Activated CD4-positive, alpha-beta T cell treated with anti-CD3 and anti-CD28 coated beads for 36 hours (primary cell): ENCODE measurements around the gene TNS1. TPM values are rescaled to one million over a fixed set of nuclear protein-coding genes. Genes with fewer than 3 reads are reported as not detected.

Experiments
- ATAC-seq: fragments of 200-7000 bp; cut with Tn5 transposase; one replicate; pipeline ENCODE4 v1.10.0; 2021; ENCODE audit warnings: mild to moderate bottlenecking, moderate library complexity
- CTCF ChIA-PET: fragments of 350-600 bp; sonication (Branson Sonifier 250); formaldehyde crosslinking; loops from one replicate; lab custom pipeline; 2021; ENCODE audit warnings: antibody characterized with exemption; lab: Charles Lee
- POLR2A ChIA-PET: fragments of 350-600 bp; sonication (Branson Sonifier 250); formaldehyde crosslinking; loops from one replicate; lab custom pipeline; 2021; ENCODE audit warnings: antibody characterized with exemption, inconsistent platforms; lab: Charles Lee
- DNase-seq: peaks from one replicate; pipeline ENCODE4 v3.0.0-alpha.2; 2020
- H3K27ac Mint-ChIP-seq: one replicate; pipeline ENCODE4 v1.8.0; 2021; ENCODE audit warnings: mixed read lengths
- H3K27me3 Mint-ChIP-seq: one replicate; pipeline ENCODE4 v1.8.0; 2021; ENCODE audit warnings: mixed read lengths
- H3K36me3 Mint-ChIP-seq: one replicate; pipeline ENCODE4 v1.8.0; 2021; ENCODE audit warnings: low read depth, mixed read lengths
- H3K4me1 Mint-ChIP-seq: one replicate; pipeline ENCODE4 v1.8.0; 2021; ENCODE audit warnings: mixed read lengths
- H3K4me3 Mint-ChIP-seq: one replicate; pipeline ENCODE4 v1.8.0; 2021; ENCODE audit warnings: mild to moderate bottlenecking, moderate library complexity, mixed read lengths
- H3K9me3 Mint-ChIP-seq: one replicate; pipeline ENCODE4 v1.8.0; 2021; ENCODE audit warnings: low read depth, mixed read lengths
- intact Hi-C, 2 experiments: fragments of 100-400 bp; cut with DNase I in 1 of 2; cut with micrococcal nuclease in 1 of 2; formaldehyde crosslinking; loops; one replicate each; pipeline versions ENCODE4 v1.14.2 to v1.15.1; 2022 to 2024; cut with DNase I, micrococcal nuclease
- total RNA-seq, 2 experiments: library from RNA; stranded (reverse); gene quantifications; one replicate each; pipeline ENCODE4 v1.2.3, GENCODE V29; 2021

The TNS1 gene
- total RNA-seq, 2 experiments from 2014 or later: 0.64 to 0.88 TPM

DNA sequence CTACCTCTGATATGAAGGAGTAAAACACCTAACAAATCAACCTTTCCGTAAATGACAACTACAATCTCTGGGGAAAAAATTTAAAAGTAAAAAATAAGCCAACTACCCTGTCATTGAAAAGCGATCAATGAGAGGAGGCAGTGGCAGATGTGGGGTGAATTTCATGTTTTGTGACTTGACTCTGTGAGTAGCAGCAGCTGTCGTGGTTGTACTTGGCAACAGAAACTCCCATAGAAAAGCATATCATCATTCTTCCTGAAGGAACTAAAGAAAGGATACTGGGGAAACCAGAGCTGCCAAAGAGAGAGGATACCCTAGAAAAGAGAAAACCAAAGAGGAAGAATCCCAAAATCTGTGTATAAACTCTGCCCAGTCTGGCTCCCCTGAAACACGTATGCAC is 236.4 kb downstream of the TNS1 start:
- Mint-ChIP-seq H3K4me3 (no peak overlapping the region), H3K36me3 (no peaks in the 10 kb centered on the region), H3K27ac (no peak overlapping the region), H3K27me3 (peaks cover 12% of the 10 kb centered on the region), H3K4me1 (no peaks in the 10 kb centered on the region), H3K9me3 (peaks cover 9% of the 10 kb centered on the region)
- ATAC-seq (no peak), DNase-seq (no peak)
- ChIA-PET CTCF (no interaction called here), POLR2A (no interaction called here)
- intact Hi-C loops: no loop called here

DNA sequence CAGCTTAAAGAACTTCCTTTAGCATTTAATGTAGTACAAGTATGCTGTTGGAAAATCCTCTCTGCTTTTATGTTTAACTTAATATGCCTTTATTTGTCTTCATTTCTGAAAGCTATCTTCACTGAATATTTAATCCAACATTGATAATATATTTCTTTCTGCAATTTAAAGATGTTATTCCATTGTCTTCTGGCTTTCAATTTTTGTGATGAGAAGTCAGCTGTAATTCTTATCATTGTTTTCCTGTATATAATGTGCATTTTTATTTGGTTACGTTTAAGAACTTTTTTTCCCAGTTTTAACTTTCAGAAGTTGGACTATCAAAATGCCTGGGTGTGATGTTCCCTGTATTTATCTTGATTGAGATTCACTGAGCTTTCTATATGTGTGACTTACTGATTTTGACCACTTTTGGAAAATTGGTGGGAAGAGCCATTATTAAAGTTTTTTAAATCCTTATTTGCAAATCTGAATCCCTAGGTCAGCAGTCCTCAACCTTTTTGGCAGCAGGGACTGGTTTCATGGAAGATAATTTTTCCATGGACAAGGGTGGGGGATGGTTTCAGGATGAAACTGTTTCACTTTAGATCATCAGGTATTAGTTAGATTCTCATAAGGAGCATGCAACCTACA is 241.0 kb downstream of the TNS1 start:
- no peak for DNase-seq
- no peak for ATAC-seq
- intact Hi-C loops: no loop called here
- Mint-ChIP-seq H3K9me3 (peaks cover 11% of the 10 kb centered on the region), H3K27ac (no peak overlapping the region), H3K4me1 (peaks cover 7% of the 10 kb centered on the region), H3K36me3 (no peaks in the 10 kb centered on the region), H3K4me3 (no peak overlapping the region), H3K27me3 (peaks cover 10% of the 10 kb centered on the region)
- POLR2A ChIA-PET: no interaction called here
- CTCF ChIA-PET: interaction anchor here (0.6 to 0.9 kb wide), 3 partner anchors 48 to 911 kb away, joined by 3 to 4 read pairs (median 3); partner anchors contain the start of gene RUFY4

DNA sequence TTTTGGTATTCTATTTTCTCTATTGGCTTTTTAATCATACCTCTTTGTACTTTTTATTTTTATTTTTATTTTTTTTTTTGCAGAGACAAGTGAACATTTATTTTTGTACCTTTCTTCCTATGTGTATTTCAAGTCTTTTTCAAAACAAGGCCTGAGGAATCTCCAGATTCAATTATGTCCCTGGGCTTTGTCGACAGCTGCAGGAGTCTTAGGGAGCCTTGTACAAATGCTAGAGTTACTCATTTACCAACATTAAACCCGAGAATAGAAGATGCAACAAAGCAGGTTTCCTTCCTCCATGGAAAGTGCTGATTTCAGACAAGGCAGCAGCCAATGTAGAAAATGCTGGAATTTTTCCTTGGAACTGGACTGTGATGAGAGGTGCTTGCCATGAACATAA is 242.8 kb downstream of the TNS1 start:
- Mint-ChIP-seq H3K9me3 (peaks cover 11% of the 10 kb centered on the region), H3K4me3 (no peak overlapping the region), H3K4me1 (peaks cover 22% of the 10 kb centered on the region), H3K27me3 (peaks cover 4% of the 10 kb centered on the region), H3K27ac (no peak overlapping the region), H3K36me3 (no peaks in the 10 kb centered on the region)
- ATAC-seq: no peak
- ChIA-PET POLR2A (no interaction called here), CTCF (interaction anchor here (0.7 kb wide), 1 partner anchor 16 kb away, joined by 3 read pairs; no protein-coding TSS in a partner anchor)
- DNase-seq: no peak
- intact Hi-C loops: loop anchor here (5.0 kb wide), 3 partner anchors 248 to 1068 kb away; no protein-coding TSS in a partner anchor

DNA sequence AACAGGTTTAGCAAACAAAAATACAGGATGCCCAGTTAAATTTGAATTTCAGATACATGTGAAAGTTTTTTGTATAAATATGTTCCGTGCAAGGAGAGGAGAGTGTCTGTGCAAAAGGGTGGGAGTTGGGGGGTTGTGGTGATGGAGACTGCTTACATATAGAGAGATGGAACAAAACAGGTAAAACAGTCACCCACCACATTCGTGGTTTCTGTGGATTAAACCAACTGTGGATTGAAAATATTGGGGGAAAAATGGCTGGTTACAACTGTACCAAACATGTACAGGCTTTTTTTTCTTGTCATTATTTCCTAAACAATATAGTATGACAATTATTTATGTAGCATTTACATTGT is 245.7 kb downstream of the TNS1 start:
- H3K4me1 Mint-ChIP-seq: peaks cover 24% of the 10 kb centered on the region
- ChIA-PET POLR2A (no interaction called here), CTCF (interaction anchor here (0.6 to 1.3 kb wide), 7 partner anchors 29 to 497 kb away, joined by 3 to 5 read pairs (median 3); no protein-coding TSS in a partner anchor)
- ATAC-seq: peak; percentile 45
- peak overlapping the region; percentile 44 for H3K27ac Mint-ChIP-seq
- H3K27me3 Mint-ChIP-seq: peaks cover 2% of the 10 kb centered on the region
- H3K9me3 Mint-ChIP-seq: peaks cover 6% of the 10 kb centered on the region
- H3K4me3 Mint-ChIP-seq: peak overlapping the region; percentile 61
- intact Hi-C loops: loop anchor here (2.0 to 5.0 kb wide), 5 partner anchors 106 to 1065 kb away; no protein-coding TSS in a partner anchor
- DNase-seq: peak; percentile 26
- H3K36me3 Mint-ChIP-seq: no peaks in the 10 kb centered on the region

DNA sequence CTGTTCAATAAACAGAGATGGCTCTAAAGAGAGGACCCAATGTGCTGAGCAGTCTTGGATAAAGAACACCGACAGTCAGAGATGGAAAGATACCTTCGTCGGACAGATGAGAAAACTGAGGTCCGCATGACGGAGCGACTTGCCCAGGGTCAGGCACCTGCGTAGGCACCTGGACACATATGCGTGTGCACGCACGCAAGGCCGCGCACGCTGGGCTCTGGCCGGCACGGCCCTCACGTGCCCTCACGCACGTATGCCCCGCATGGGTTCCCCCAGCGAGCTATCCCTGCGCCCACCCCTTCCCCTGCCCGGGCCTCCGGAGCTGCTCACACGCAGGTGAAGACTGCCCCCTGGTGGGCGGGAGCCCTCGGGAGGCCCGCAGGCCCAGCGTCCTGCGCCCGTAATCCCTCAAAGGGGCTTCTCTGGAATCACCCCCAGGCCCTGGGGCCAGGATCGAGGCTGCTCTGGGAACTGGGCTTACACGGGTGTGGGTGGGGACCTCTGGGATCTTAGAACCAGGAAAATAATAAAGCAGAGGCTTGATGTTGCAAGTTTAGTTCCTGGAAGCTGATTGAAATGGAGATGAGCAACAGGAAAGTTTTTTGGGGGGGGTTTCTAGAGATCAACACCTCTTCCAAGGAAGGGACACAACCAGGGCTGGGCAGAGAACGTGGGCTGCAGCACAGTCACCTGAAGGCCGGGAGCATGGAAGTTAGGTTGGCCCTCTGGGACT is 246.3 kb downstream of the TNS1 start:
- ChIA-PET POLR2A (no interaction called here), CTCF (interaction anchor here (0.5 to 1.6 kb wide), 15 partner anchors 14 to 1754 kb away, joined by 3 to 5 read pairs (median 3); no protein-coding TSS in a partner anchor)
- peak; percentile 84 for ATAC-seq
- DNase-seq: peak; percentile 89
- H3K4me3 Mint-ChIP-seq: peak overlapping the region; percentile 61
- intact Hi-C loops: loop anchor here (1.0 to 5.0 kb wide), 6 partner anchors 106 to 1074 kb away; no protein-coding TSS in a partner anchor
- peaks cover 3% of the 10 kb centered on the region for H3K9me3 Mint-ChIP-seq
- peak overlapping the region; percentile 82 for H3K27ac Mint-ChIP-seq
- peaks cover 24% of the 10 kb centered on the region for H3K4me1 Mint-ChIP-seq
- H3K27me3 Mint-ChIP-seq: peaks cover 4% of the 10 kb centered on the region
- H3K36me3 Mint-ChIP-seq: no peaks in the 10 kb centered on the region

DNA sequence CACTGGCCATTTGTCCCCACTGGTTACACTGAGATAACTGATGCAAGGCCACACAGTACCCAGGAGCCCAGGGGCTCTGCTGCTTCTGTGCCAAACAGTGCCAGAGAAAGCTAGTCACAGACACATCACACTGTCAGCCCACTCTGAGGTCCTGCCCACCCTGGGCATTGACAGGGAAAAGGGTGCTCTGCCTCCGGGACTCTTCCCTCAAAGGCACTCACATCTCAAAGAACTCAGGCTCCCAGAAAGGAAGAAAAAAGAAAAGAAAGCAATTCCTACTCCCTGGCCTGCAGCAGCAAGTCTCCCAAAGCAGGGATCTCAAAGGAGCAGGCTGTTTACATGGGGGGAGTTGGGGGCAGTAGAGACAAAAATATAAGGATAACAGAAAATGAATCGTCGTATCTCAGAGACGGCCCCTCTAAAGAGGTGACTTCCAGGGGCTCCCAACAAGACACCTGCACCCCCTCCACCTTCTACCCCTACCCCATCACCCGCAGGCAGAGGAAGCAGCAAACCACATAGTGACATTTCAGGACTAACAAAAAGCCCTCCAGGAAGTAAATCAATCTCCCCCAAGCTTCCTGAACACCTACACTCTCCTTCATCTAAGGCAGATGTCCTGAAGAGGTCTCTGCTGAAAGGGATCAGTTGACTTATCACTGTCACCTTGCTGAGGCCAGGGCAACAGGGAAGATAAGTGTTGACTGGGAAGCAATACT is 247.6 kb downstream of the TNS1 start:
- CTCF ChIA-PET: interaction anchor here (0.8 to 1.6 kb wide), 3 partner anchors 40 to 144 kb away, joined by 3 to 4 read pairs (median 3); no protein-coding TSS in a partner anchor
- Mint-ChIP-seq H3K27ac (peak overlapping the region; percentile 52), H3K4me3 (peak overlapping the region; percentile 44), H3K9me3 (no peaks in the 10 kb centered on the region), H3K36me3 (no peaks in the 10 kb centered on the region), H3K27me3 (peaks cover 4% of the 10 kb centered on the region), H3K4me1 (peaks cover 24% of the 10 kb centered on the region)
- no peak for DNase-seq
- POLR2A ChIA-PET: no interaction called here
- intact Hi-C loops: loop anchor here (5.0 kb wide), 3 partner anchors 243 to 1063 kb away; no protein-coding TSS in a partner anchor
- no peak for ATAC-seq

DNA sequence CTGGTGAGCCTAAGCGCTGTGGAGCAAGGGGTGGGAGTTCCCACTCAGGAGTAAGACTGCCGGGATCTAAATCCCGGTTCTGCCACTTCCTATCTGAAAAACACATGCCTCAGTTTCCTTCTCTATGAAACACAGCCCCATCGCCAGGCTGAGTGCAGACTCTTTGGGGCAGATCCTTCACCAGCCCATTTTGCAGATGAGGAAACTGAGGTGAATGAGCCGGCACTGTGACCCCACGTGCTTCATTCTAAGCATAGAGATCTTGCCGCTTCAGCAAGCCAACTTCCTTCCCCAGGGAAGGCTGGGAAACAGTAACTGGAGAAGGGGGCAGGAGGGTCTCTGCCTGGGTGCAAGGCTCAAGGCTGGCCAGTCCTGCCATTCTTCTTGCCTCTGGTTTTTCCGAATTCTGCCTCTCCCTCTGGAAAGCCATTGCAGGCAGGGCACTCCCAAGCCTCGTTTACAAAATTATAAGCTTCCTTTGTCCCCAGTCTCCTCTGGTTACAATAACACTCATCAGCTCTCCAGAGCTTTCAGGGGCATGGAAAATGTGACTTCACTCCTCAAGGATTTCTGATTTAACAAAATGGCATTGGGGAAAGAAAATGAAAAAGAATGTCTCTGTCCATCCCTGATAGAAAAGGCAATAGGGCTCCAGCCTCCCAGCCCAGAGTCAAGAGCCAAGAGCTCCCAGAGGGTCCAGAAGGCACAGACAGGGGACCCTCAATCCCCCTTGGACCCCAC is 249.2 kb downstream of the TNS1 start:
- Mint-ChIP-seq H3K9me3 (no peaks in the 10 kb centered on the region), H3K36me3 (no peaks in the 10 kb centered on the region), H3K27ac (no peak overlapping the region), H3K4me3 (no peak overlapping the region), H3K27me3 (peaks cover 4% of the 10 kb centered on the region), H3K4me1 (peaks cover 24% of the 10 kb centered on the region)
- intact Hi-C loops: no loop called here
- ChIA-PET POLR2A (no interaction called here), CTCF (interaction anchor here (0.6 to 0.9 kb wide), 2 partner anchors 40 to 607 kb away, joined by 3 read pairs; no protein-coding TSS in a partner anchor)
- no peak for ATAC-seq
- DNase-seq: no peak

DNA sequence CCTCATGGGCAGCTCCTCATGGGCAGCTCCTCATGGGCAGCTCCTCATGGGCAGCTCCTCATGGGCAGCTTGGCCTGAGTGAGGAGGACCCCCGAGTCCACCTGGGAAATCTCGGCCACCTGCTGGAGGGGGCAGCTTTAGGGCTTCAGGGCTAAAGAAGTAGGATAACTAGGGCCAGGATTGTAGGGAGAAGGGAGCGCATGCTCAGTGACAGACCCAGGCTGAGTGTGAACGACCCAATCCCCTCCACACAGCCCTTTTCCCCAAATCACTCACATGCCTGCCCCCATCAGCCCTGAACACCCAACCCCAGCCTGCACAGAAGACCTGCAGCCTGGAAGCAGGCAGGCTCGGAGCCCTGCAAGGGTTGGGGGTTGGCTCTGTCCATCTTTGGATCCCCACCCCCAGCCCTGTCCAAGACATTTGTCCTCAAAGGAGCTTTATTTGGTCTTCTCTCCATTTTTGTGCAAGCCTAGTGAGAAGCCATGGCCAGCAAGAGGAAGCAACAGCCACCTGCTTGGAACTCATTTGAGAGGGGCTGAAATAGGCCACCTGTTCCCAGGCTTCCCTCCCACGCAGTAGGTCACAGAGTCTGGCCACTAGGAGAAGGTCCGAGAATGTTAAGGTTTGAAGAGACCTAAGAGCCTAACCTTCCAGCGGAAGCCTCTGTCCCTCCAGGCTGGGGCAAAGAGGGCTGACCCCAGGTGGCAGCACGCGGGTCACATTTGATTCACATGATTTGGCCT is 249.9 kb downstream of the TNS1 start:
- Mint-ChIP-seq H3K36me3 (no peaks in the 10 kb centered on the region), H3K4me3 (no peak overlapping the region), H3K9me3 (no peaks in the 10 kb centered on the region), H3K27me3 (peaks cover 4% of the 10 kb centered on the region), H3K27ac (no peak overlapping the region), H3K4me1 (peaks cover 24% of the 10 kb centered on the region)
- CTCF ChIA-PET: interaction anchor here (0.6 kb wide), 1 partner anchor 606 kb away, joined by 3 read pairs; no protein-coding TSS in a partner anchor
- no peak for ATAC-seq
- POLR2A ChIA-PET: no interaction called here
- intact Hi-C loops: no loop called here
- DNase-seq: no peak

DNA sequence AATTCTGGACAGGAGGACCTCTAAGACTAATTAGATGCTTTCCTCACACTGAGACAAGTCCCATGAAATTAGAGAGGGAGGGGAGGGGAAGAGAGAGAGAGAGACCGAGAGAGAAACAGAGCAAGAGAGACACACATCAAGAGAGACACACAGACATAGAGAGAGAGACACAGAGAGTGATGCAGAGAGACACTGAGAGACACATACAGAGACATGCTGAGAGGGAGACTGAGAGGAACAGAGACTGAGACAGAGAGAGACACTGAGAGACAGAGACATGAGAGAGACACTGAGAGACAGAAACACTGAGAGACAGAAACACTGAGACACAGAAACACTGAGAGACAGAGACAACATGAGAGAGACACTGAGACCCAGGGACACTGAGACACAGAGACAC is 250.8 kb downstream of the TNS1 start:
- Mint-ChIP-seq H3K27me3 (peaks cover 4% of the 10 kb centered on the region), H3K4me3 (no peak overlapping the region), H3K36me3 (no peaks in the 10 kb centered on the region), H3K4me1 (peaks cover 19% of the 10 kb centered on the region), H3K27ac (no peak overlapping the region), H3K9me3 (no peaks in the 10 kb centered on the region)
- ATAC-seq (no peak), DNase-seq (no peak)
- intact Hi-C loops: no loop called here
- CTCF ChIA-PET: interaction anchor here (0.6 to 0.8 kb wide), 2 partner anchors 22 to 301 kb away, joined by 3 to 4 read pairs; no protein-coding TSS in a partner anchor
- POLR2A ChIA-PET: no interaction called here

DNA sequence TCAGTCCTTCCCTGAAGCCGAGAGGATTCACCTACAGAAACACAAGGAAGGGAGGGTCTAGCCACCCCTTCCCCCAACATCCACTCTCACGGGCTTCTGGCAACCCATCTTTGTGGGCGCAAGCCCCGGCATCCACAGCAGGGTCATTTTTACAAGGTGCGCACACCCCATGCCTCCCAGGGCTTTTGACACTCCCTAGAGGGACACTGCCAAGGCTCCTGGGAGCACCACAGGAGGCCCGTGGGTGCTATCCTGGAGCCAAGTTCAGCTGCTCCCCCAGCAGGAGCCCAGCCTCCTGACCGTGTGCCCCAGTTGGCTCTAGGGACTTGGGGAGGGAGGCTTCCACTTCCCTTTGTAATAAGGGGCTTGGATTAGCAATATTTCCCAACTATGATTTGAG is 251.6 kb downstream of the TNS1 start:
- CTCF ChIA-PET: interaction anchor here (0.6 to 0.8 kb wide), 4 partner anchors 19 to 1239 kb away, joined by 3 to 4 read pairs (median 4); no protein-coding TSS in a partner anchor
- DNase-seq: no peak
- H3K27ac Mint-ChIP-seq: no peak overlapping the region
- H3K36me3 Mint-ChIP-seq: no peaks in the 10 kb centered on the region
- H3K4me1 Mint-ChIP-seq: peaks cover 13% of the 10 kb centered on the region
- intact Hi-C loops: no loop called here
- no peak for ATAC-seq
- POLR2A ChIA-PET: no interaction called here
- H3K27me3 Mint-ChIP-seq: peaks cover 4% of the 10 kb centered on the region
- H3K4me3 Mint-ChIP-seq: no peak overlapping the region
- H3K9me3 Mint-ChIP-seq: no peaks in the 10 kb centered on the region
